Measurements from ENCODE around the gene LYG1. TPM values are rescaled to one million over a fixed set of nuclear protein-coding genes. Genes with fewer than 3 reads are reported as not detected.

Gene LYG1
- total and polyA plus RNA-seq, 2 of the 13 experiments (the other 11 are each of a cell fraction or from before 2014, with no cell fraction given): 1.00 to 2.9 TPM

- TF ChIP-seq AHR (CRISPR knock-in tag; IDR thresholded peaks at IDR 0.05): 0 out of 2 replicates have a peak, but pooled peaks have one; percentile 67
- peak; percentile 69; the same call in 1 of the 2 replicates for TF ChIP-seq SRY (CRISPR knock-in tag; IDR thresholded peaks at IDR 0.05)
- TF ChIP-seq MTA3 (CRISPR knock-in tag; IDR thresholded peaks at IDR 0.05): no peak
- no peak for TF ChIP-seq REXO4 (CRISPR knock-in tag; IDR thresholded peaks at IDR 0.05; ENCODE audit: borderline replicate concordance)
- peak; percentile 79 for TF ChIP-seq ARNTL (CRISPR knock-in tag; IDR thresholded peaks at IDR 0.05)
- TF ChIP-seq RNF2 (conservative IDR thresholded peaks at IDR 0.05; ENCODE audit: low read depth): peak; percentile 78
- TF ChIP-seq MEF2D (CRISPR knock-in tag; IDR thresholded peaks at IDR 0.05): peak; percentile 61; the same call in 1 of the 2 replicates
- TF ChIP-seq ZNF101 (CRISPR knock-in tag; IDR thresholded peaks at IDR 0.05; ENCODE audit: borderline replicate concordance, low read depth): peak; percentile 44
- peak; percentile 79; the same call in 1 of the 2 replicates for TF ChIP-seq ZNF792 (CRISPR knock-in tag; IDR thresholded peaks at IDR 0.05)
- TF ChIP-seq ZXDC (CRISPR knock-in tag; IDR thresholded peaks at IDR 0.05): no peak; the same call in 1 of the 2 replicates
- peak; percentile 71; the same call in 1 of the 2 replicates for TF ChIP-seq NAIF1 (CRISPR knock-in tag; IDR thresholded peaks at IDR 0.05; ENCODE audit: borderline replicate concordance)
- no peak; the same call in 1 of the 2 replicates for TF ChIP-seq ZNF652 (CRISPR knock-in tag; IDR thresholded peaks at IDR 0.05; ENCODE audit: borderline replicate concordance, low read depth)
- TF ChIP-seq SKI (IDR thresholded peaks at IDR 0.05; ENCODE audit: partially characterized antibody): peak; percentile 66
- peak; percentile 28; the same call in 1 of the 2 replicates for TF ChIP-seq SMAD9 (CRISPR knock-in tag; IDR thresholded peaks at IDR 0.05)
- 0 out of 2 replicates have a peak, but pooled peaks have one; percentile 63 for TF ChIP-seq ZNF550 (CRISPR knock-in tag; IDR thresholded peaks at IDR 0.05; ENCODE audit: borderline replicate concordance)
- TF ChIP-seq HMGXB3 (CRISPR knock-in tag; IDR thresholded peaks at IDR 0.05; ENCODE audit: borderline replicate concordance): peak; percentile 47; the same call in 1 of the 2 replicates
- TF ChIP-seq ZMYM2 (CRISPR knock-in tag; IDR thresholded peaks at IDR 0.05): peak; percentile 99
- no peak for TF ChIP-seq NR2F2 (IDR thresholded peaks at IDR 0.05; ENCODE audit: borderline replicate concordance, low read depth)
- TF ChIP-seq IRF2 (CRISPR knock-in tag; IDR thresholded peaks at IDR 0.05): peak; percentile 99
- peak; percentile 91 for TF ChIP-seq HIVEP1 (CRISPR knock-in tag; IDR thresholded peaks at IDR 0.05)
These were observed 36.4 kb upstream of the LYG1 start, which contains the start of gene EIF5B (continued) for GRCh38 chr2:99337113-99338028.
